C4-2B (cell line): Measurements from ENCODE around the gene KCNN1.

ENCODE experiments used
- H3K27ac ChIP-seq: fragments of 450-650 bp; 2 replicates; pipeline ENCODE4 v1.5.1; 2017
- ZFX ChIP-seq: fragments of 450-650 bp; IDR thresholded peaks from 2 replicates; pipeline ENCODE4 v1.6.1; 2017
- TF ChIP-seq, protein P1 (sequence below): fragments of 450-650 bp; conservative IDR thresholded peaks from 2 replicates; pipeline ENCODE4 v1.5.1; 2017; ENCODE audit warnings: mild to moderate bottlenecking

The KCNN1 gene

DNA sequence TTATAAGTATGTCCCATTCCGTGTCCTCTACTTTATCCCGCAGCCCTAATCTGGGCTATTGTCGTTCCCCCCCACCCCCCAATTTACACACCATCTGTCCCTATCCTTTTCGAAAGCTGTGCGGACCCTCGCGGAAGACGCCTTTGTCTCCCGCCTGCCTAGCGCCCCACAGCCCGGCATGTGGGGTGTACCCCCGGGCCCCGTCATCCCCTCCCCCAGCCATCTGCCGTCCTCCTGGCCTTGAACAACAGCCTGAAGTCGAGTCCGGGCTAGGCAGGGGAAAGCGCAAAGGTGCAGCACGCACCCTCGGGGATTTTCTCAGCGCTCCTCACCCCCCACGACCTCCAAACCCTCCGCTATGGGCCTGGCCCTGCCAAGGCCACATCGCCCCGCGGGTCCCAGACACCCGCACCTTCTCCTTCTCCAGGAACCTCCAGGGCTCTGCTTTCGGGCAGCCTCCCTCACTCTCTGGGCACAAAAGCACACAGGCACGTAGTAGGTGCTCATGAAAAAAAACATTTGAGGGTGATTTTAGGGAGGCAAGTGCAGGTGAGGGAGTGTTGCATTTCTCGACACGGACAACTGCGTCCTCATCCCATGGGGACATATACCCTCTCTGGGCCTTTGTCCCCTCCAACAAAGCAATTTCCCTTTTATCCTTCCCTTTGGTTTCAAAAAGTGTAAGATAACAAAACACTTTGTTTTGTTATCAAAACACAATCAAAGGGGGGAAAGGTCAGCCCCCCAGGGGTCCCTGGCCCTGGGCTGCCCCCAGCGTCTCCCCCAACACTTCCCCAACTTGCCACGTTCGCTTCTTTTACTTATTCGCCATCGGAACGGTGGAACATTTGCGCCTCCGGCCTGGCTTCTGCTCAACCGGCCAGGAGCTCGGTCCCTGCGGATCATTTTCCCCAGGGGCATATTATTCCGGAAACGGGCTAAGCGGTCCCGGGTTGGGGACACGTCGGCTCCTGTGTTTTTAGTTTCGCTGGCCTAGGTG, 17.7 kb upstream of the KCNN1 start:
- no peak overlapping the region for H3K27ac ChIP-seq
- TF ChIP-seq, protein P1, sequence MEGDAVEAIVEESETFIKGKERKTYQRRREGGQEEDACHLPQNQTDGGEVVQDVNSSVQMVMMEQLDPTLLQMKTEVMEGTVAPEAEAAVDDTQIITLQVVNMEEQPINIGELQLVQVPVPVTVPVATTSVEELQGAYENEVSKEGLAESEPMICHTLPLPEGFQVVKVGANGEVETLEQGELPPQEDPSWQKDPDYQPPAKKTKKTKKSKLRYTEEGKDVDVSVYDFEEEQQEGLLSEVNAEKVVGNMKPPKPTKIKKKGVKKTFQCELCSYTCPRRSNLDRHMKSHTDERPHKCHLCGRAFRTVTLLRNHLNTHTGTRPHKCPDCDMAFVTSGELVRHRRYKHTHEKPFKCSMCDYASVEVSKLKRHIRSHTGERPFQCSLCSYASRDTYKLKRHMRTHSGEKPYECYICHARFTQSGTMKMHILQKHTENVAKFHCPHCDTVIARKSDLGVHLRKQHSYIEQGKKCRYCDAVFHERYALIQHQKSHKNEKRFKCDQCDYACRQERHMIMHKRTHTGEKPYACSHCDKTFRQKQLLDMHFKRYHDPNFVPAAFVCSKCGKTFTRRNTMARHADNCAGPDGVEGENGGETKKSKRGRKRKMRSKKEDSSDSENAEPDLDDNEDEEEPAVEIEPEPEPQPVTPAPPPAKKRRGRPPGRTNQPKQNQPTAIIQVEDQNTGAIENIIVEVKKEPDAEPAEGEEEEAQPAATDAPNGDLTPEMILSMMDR, result no peak
- no peak for TF ChIP-seq ZFX

DNA sequence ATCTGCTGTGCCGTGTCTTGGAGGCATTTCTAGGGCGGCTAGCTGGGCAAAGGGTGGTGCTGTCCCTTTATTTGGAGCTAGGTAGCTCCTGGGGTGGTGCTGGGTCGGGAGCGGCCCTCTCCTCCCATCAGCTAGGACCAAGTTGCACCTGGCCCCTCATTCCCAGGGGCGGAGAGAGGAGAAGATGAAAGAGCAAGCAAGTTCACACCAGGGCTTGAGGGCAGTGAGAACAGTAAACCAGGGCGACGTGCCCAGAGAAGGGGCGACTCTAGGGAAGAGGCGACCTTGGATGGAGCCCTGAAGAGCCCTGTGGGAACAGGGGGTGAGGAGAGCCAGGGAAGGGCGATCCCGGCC, 17.0 kb upstream of the KCNN1 start:
- H3K27ac ChIP-seq, result no peak overlapping the region
- TF ChIP-seq ZFX, result no peak
- TF ChIP-seq, protein P1, result no peak

DNA sequence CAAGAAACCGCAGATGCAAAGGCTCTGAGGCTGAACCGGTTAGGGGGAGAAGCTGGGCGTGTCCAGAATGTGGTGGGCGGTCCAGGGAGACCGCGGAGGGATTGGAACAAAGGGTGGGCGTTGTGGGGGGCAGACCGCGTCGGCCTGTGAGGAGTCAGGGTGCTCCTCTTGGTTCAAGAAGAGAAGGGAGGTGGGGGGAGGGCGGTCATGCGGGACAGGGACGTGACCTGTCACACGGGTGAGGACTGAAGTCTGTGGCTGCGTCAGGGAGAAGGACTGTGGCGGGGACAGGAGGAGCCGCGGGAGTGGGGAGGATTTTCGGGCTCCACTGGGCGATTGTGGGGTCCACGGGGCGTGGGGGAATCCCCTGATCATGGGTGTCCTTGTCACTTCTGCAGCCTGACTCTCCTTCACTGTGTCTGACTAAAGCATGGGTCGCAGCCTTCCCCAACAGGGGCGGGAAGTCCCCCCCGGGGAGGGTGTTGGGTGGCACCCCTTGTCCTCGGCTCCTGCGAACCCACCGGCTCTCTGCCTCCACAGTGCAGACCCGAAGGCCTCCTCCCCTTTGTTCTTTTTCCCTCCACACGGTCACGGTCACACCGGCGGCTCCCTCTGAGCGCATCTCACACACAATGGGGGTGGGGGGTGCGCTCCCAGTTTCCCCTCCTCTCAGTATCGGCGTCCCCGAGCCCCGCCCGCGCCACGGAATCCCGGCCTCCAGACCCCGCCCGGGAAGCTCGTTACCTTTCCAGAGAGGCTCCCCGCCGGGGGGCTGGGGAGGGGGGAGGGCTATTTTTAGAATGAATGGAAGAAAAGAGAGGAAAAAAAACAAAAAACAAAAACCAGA, 16.4 kb upstream of the KCNN1 start:
- H3K27ac ChIP-seq, result no peak overlapping the region
- TF ChIP-seq, protein P1, result no peak
- TF ChIP-seq ZFX, result no peak

DNA sequence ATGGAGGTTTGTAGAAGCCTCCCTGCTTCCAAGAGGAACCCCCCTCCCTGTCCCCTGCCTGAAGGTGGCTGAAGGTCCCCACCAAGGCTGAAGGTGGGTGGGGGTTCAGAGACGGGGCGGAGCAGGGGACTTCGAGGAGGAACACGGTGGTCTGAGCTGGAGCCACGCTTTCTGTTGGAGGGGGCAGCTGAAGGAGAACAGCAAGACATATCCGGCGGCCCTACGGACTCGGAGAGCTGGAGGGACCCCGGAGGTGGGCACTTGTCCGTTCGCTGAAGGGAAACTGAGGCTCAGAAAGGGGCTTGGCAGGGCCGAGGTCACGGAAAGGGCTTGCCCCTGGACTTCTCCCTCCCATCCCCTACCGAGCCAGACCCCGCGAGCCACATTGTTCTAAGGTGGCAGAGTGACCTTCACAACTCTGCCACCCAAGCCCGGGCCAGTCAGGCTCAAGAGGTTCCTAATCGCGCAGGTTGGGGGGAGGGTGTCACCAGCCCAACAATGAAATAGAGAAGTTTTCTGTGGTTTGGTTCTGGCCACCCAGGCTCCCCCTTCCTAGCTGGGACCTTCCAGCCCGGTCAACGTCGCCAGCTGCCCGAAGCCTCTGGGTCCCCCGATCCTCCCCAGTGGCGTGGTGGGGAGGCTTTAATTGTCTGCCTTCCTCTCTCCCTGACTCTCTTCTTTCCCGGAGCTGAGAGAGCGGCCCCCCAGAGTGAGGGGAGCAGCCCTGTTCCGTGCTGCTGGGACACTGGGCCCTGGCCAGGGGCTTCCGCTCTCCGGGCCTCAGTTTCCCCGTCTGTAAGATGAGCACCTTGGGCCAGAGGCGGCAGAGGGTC, 15.5 kb upstream of the KCNN1 start:
- TF ChIP-seq, protein P1, result no peak
- no peak for TF ChIP-seq ZFX
- H3K27ac ChIP-seq, result no peak overlapping the region

DNA sequence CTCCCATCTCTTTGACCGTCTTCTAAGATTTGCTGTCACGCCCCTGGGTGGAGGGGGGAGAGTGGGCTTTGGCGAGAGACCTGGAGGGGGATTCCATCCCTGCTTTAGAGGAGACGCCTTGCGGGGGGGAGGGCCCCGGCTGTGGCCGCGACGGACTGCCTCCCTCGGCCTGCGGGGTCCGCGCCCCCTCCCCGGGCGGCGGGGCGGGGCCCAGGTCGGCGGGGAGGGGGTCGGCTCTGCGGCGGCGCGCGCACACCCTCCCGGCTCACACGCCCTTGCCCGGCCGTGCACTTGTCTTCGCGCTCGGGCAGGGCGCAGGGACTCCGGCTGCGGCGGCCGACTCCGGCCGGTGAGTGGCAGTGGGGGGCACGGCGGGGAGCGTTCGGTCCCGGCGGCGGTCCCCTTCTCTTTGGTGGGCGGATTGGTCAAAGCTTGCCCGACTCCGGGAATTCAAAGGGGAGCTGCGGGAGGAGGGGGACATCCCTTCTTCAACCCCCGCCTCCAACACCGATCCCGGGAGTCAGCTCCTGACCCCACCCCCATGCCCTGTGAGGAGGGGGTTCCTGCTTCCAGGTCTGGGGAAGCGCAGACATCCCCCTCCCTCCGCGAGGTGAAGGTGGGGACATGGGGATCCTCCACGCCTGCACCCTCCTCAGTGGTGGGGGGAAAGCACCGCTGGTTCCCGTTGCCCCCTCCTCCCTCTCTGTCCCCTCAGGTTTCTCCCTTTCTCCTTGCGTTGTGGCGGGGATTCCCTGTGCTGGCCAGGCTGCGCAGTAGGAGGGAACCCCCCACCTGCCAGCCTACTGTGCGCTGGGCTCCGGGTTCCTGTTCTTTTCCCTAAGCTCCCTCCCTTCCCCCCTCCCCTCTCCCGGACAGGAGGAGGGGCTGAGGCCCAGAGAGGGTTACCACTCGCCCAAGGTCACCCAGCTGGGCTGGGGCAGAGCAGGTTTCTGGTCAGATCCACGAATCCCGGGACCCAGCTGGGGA, 14.6 kb upstream of the KCNN1 start:
- no peak for TF ChIP-seq ZFX
- TF ChIP-seq, protein P1, result no peak

DNA sequence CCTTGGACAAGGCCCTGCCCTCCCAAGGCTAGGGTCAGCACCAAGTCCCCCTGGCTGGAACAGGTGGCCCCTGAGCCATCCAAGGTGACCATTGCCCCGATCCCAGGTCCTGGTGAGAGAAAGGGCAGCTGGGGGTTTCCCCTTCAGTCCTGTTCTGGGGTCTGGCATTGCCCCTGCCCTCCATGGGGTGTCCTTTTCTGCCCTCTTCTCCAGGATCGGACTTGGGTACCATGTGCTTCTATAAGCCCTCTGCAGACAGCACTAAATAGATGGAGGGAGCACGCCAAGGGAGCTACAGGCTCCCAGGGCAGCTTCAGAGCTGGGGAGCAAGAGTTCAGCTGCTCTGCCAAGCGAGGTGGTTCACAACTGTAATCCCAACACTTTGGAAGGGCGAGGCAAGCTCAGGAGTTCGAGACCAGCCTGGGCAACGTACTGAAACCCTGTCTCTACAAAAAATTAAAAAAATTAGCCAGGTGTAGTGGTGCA, 13.5 kb upstream of the KCNN1 start:
- TF ChIP-seq ZFX, result no peak
- TF ChIP-seq, protein P1, result no peak

More for the DNA sequence above, 14.6 kb upstream of the KCNN1 start:
- H3K27ac ChIP-seq, result no peak overlapping the region

More for the DNA sequence above, 13.5 kb upstream of the KCNN1 start:
- no peak overlapping the region for H3K27ac ChIP-seq
